HepG2 (cell line): ENCODE measurements around the gene PARN. TPM values are rescaled to one million over a fixed set of nuclear protein-coding genes. Genes with fewer than 3 reads are reported as not detected.

Source experiments
- ATAC-seq: fragments of 200-7000 bp; cut with Tn5 transposase; 3 replicates; pipeline ENCODE4 v1.9.1; 2020; ENCODE audit warnings: mild to moderate bottlenecking, moderate library complexity
- BruUV-seq: library from RNA; stranded (reverse); fragments of 400-500 nt; replicated peaks from 2 replicates; lab custom pipeline; 2021; lab: Mats Ljungman, UMichigan
- CTCF ChIA-PET: fragments of 300-600 bp; formaldehyde crosslinking; extraction: SDS; loops from one replicate; lab custom pipeline; 2021; ENCODE audit warnings: low total read pairs, inconsistent platforms, low intra/inter-chr PET ratio; lab: Yijun Ruan, JAX
- POLR2A ChIA-PET: fragments of 350-600 bp; sonication (Branson Sonifier 250); formaldehyde crosslinking; loops from one replicate; lab custom pipeline; 2020; ENCODE audit warnings: antibody characterized with exemption, inconsistent platforms; lab: Yijun Ruan, JAX
- DNase-seq: peaks from one replicate; pipeline ENCODE4 v3.0.0-alpha.2; 2015; ENCODE audit warnings: low spot score
- FAIRE-seq: peaks from 3 replicates; lab custom pipeline; 2011; peaks lifted over from hg19 to GRCh38; lab: Jason Lieb, UNC
- H2AFZ ChIP-seq: one replicate; pipeline ENCODE4 v1.6.1; 2011; ENCODE audit warnings: low read length, inconsistent platforms
- H3K27ac ChIP-seq: fragments of 300-600 bp; 3 replicates; pipeline ENCODE4 v1.8.0; 2011; ENCODE audit warnings: mixed run types, mild to moderate bottlenecking, mixed read lengths, low read length, inconsistent platforms; ENCODE audit not compliant: insufficient read depth; ENCODE audit errors: extremely low read length
- H3K27me3 ChIP-seq, 2 experiments: fragments of 200-600 bp in 1 of 2; 2 replicates in 1 of 2; 3 replicates in 1 of 2; pipeline versions ENCODE4 v1.6.0 to v1.8.0; 2011; ENCODE audit warnings: low read length in 2 of 2, mild to moderate bottlenecking in 2 of 2, moderate library complexity in 2 of 2, inconsistent platforms in 1 of 2; ENCODE audit not compliant: insufficient read depth in 2 of 2, control insufficient read depth in 1 of 2
- H3K36me3 ChIP-seq, 2 experiments: fragments of 200-600 bp in 1 of 2; replicated peaks in 1 of 2; 2 replicates in 1 of 2; 3 replicates in 1 of 2; pipeline versions ENCODE4 v1.5.1 to v1.8.0; 2011; ENCODE audit warnings: low read length in 2 of 2, inconsistent platforms in 1 of 2; ENCODE audit not compliant: insufficient read depth in 2 of 2, control insufficient read depth in 1 of 2
- H3K4me1 ChIP-seq: 2 replicates; pipeline ENCODE4 v1.5.1; 2012; ENCODE audit warnings: low read length, inconsistent platforms; ENCODE audit not compliant: insufficient read depth
- H3K4me2 ChIP-seq: 2 replicates; pipeline ENCODE4 v1.6.0; 2011; ENCODE audit warnings: low read depth, low read length, inconsistent platforms
- H3K4me3 ChIP-seq, 3 experiments: fragments of 200-600 bp in 1 of 3; sonication (generic), shearing (Covaris generic) in 1 of 3; replicated peaks in 1 of 3; 2 replicates each; pipeline ENCODE4 v1.5.1; 2011 to 2016; ENCODE audit warnings: low read length in 3 of 3, inconsistent platforms in 2 of 3, low read depth in 2 of 3, mild to moderate bottlenecking in 2 of 3, control low read depth in 1 of 3, mixed read lengths in 1 of 3; ENCODE audit not compliant: insufficient read depth in 1 of 3
- H3K79me2 ChIP-seq: one replicate; pipeline ENCODE4 v1.6.1; 2011; ENCODE audit warnings: low read length, inconsistent platforms; ENCODE audit not compliant: insufficient read depth
- H3K9ac ChIP-seq: 2 replicates; pipeline ENCODE4 v1.6.0; 2011; ENCODE audit warnings: mild to moderate bottlenecking, low read depth, low read length, inconsistent platforms; ENCODE audit not compliant: insufficient read depth
- H3K9me3 ChIP-seq: 2 replicates; pipeline ENCODE4 v1.5.1; 2012; ENCODE audit warnings: mild to moderate bottlenecking, low read length
- H4K20me1 ChIP-seq: 2 replicates; pipeline ENCODE4 v1.6.0; 2011; ENCODE audit warnings: inconsistent platforms, mild to moderate bottlenecking, low read length, moderate library complexity; ENCODE audit not compliant: insufficient read depth
- FOXA1 ChIP-seq, 2 experiments: fragments of 450-650 bp in 1 of 2; sonication (generic) in 1 of 2; formaldehyde crosslinking in 1 of 2; IDR thresholded peaks; 2 replicates each; pipeline versions ENCODE4 v1.4.0 to v1.6.1; 2016 to 2020; ENCODE audit warnings: missing genetic modification reagents in 1 of 2
- IKZF4 ChIP-seq: sonication (generic); formaldehyde crosslinking; IDR thresholded peaks from 2 replicates; pipeline ENCODE4 v1.5.1; 2020; ENCODE audit warnings: borderline replicate concordance, mild to moderate bottlenecking, low read depth, missing genetic modification reagents; ENCODE audit errors: not compliant biosample characterization
- IRF2 ChIP-seq: IDR thresholded peaks from 2 replicates; pipeline ENCODE4 v1.6.1; 2018; ENCODE audit warnings: missing genetic modification reagents, missing compliant biosample characterization
- ISL2 ChIP-seq: sonication (generic); formaldehyde crosslinking; IDR thresholded peaks from 2 replicates; pipeline ENCODE4 v1.5.0; 2020; ENCODE audit warnings: missing genetic modification reagents
- MBNL3 ChIP-seq: fragments of 250-450 bp; sonication (Bioruptor Pico); conservative IDR thresholded peaks from 2 replicates; pipeline ENCODE4 v1.8.0; 2022; ENCODE audit warnings: mild to moderate bottlenecking, inconsistent platforms
- MIXL1 ChIP-seq: IDR thresholded peaks from 2 replicates; pipeline ENCODE4 v1.6.1; 2016
- MTF1 ChIP-seq: sonication (generic); formaldehyde crosslinking; IDR thresholded peaks from 2 replicates; pipeline ENCODE4 v1.5.0; 2020; ENCODE audit warnings: missing genetic modification reagents
- MXI1 ChIP-seq: IDR thresholded peaks from 3 replicates; pipeline ENCODE4 v1.6.1; 2012; ENCODE audit warnings: low read depth, low read length, inconsistent platforms, borderline replicate concordance
- NCOA2 ChIP-seq: sonication (generic); formaldehyde crosslinking; IDR thresholded peaks from 2 replicates; pipeline ENCODE4 v1.8.0; 2022; ENCODE audit warnings: inconsistent platforms
- PAX8 ChIP-seq: sonication (generic); formaldehyde crosslinking; IDR thresholded peaks from 2 replicates; pipeline ENCODE4 v1.8.0; 2022; ENCODE audit warnings: mild to moderate bottlenecking, missing genetic modification reagents, borderline replicate concordance
- SMYD3 ChIP-seq: sonication (generic); formaldehyde crosslinking; IDR thresholded peaks from 2 replicates; pipeline ENCODE4 v1.8.1; 2023; ENCODE audit warnings: mild to moderate bottlenecking, missing genetic modification reagents
- SNAPC4 ChIP-seq: sonication (generic); formaldehyde crosslinking; IDR thresholded peaks from 2 replicates; pipeline ENCODE4 v1.4.0; 2020; ENCODE audit warnings: mild to moderate bottlenecking, missing genetic modification reagents
- SOX6 ChIP-seq, 2 experiments: fragments of 450-650 bp in 1 of 2; sonication (generic) in 1 of 2; formaldehyde crosslinking in 1 of 2; IDR thresholded peaks; 2 replicates each; pipeline versions ENCODE4 v1.4.0 to v1.6.1; 2017 to 2020; ENCODE audit warnings: antibody characterized with exemption in 1 of 2, mild to moderate bottlenecking in 1 of 2, missing genetic modification reagents in 1 of 2
- YEATS4 ChIP-seq: sonication (generic); formaldehyde crosslinking; IDR thresholded peaks from 2 replicates; pipeline ENCODE4 v1.4.0; 2020; ENCODE audit warnings: missing genetic modification reagents, borderline replicate concordance
- ZGPAT ChIP-seq: IDR thresholded peaks from 2 replicates; pipeline ENCODE4 v1.6.1; 2016; ENCODE audit warnings: mild to moderate bottlenecking
- ZNF335 ChIP-seq: sonication (generic); formaldehyde crosslinking; IDR thresholded peaks from 2 replicates; pipeline ENCODE4 v1.4.0; 2020; ENCODE audit warnings: missing genetic modification reagents
- ZNF501 ChIP-seq: sonication (generic); formaldehyde crosslinking; IDR thresholded peaks from 2 replicates; pipeline ENCODE4 v1.5.1; 2020; ENCODE audit warnings: mild to moderate bottlenecking, moderate library complexity, missing genetic modification reagents
- ZNF660 ChIP-seq: sonication (generic); formaldehyde crosslinking; IDR thresholded peaks from 2 replicates; pipeline ENCODE4 v1.5.1; 2020; ENCODE audit warnings: mild to moderate bottlenecking, low read depth, missing genetic modification reagents, borderline replicate concordance
- WGBS: methylation state at CpG from one replicate; pipeline ENCODE4 v1.1.6; 2017; ENCODE audit warnings: low lambda C conversion rate; 5-methylcytosine and 5-hydroxymethylcytosine counted together
- in situ Hi-C: cut with HindIII; loops from 2 replicates; pipeline ENCODE4 v1.10.0; 2017; ENCODE audit warnings: low pct_unique_long_range_greater_than_20kb; ENCODE audit not compliant: extremely low pct_ligation_motif_present
- intact Hi-C: fragments of 100-400 bp; cut with micrococcal nuclease; formaldehyde crosslinking; loops from one replicate; pipeline ENCODE4 v1.10.0; 2022; ENCODE audit not compliant: unreplicated experiment
- polyA plus RNA-seq, 8 experiments: library from polyadenylated mRNA; depleted of rRNA in 3 of 8; stranded (reverse) in 7 of 8; unstranded in 1 of 8; fragments of >200 nt; fragmentation: Illumina TruSeq in 4 of 8; extraction: Trizol in 4 of 8; gene quantifications; 2 replicates each; pipeline versions ENCODE4 v1.2.1 to v1.2.3, GENCODE V29; 2011 to 2016; ENCODE audit warnings: low read depth in 4 of 8, missing spikeins in 1 of 8, mixed read lengths in 1 of 8; ENCODE audit not compliant: insufficient read depth in 1 of 8
- total RNA-seq, 5 experiments: library from RNA; depleted of rRNA; stranded (reverse); fragments of >200 nt; fragmentation: Illumina TruSeq; extraction: Trizol; gene quantifications; 2 replicates each; pipeline ENCODE4 v1.2.3, GENCODE V29; 2016; ENCODE audit warnings: low read depth in 1 of 5

The PARN gene
- total and polyA plus RNA-seq, 2 of the 13 experiments (the other 11 are each of a cell fraction or from before 2014, with no cell fraction given): 13.3 to 47.6 TPM

- in situ Hi-C loops: no loop called here
- no peak overlapping the region for H2AFZ ChIP-seq
- peaks cover 5 to 15% of the 10 kb centered on the region in 2 experiments; a peak in 4 of 5 replicates for H3K36me3 ChIP-seq
- TSS peak; percentile 94 for BruUV-seq
- FAIRE-seq: peak; percentile 91
- H3K27me3 ChIP-seq: no peaks in the 10 kb centered on the region
- H4K20me1 ChIP-seq: no peaks in the 10 kb centered on the region
- CTCF ChIA-PET: no interaction called here
- peak overlapping the region; percentile 44 to 62 (median 49) for H3K4me3 ChIP-seq
- intact Hi-C loops: loop anchor here (1.0 to 10.0 kb wide), 5 partner anchors 11 to 184 kb away; no protein-coding TSS in a partner anchor
- H3K27ac ChIP-seq: peak overlapping the region; percentile 78
- H3K4me1 ChIP-seq: peaks cover 71% of the 10 kb centered on the region
- H3K9me3 ChIP-seq: no peaks in the 10 kb centered on the region
- H3K79me2 ChIP-seq: no peaks in the 10 kb centered on the region
- peak overlapping the region; percentile 87 for H3K4me2 ChIP-seq
- peak overlapping the region; percentile 63 for H3K9ac ChIP-seq
- POLR2A ChIA-PET: interaction anchor here (0.8 to 3.6 kb wide), 16 partner anchors 9 to 231 kb away, joined by 3 to 36 read pairs (median 4); no protein-coding TSS in a partner anchor
- ATAC-seq: peak; percentile 95
- peak; percentile 98 for DNase-seq
- WGBS: 8% methylated on average over 17 of the region's 20 CpGs
- no peak for TF ChIP-seq MBNL3
- TF ChIP-seq ZNF501: peak; percentile 95
- TF ChIP-seq ISL2 (CRISPR knock-in tag): peak; percentile 90
- peak; percentile 83 for TF ChIP-seq MIXL1 (CRISPR knock-in tag)
- no peak for TF ChIP-seq FOXA1 (IDR thresholded peaks at IDR 0.05)
- TF ChIP-seq FOXA1 (CRISPR knock-in tag; IDR thresholded peaks at IDR 0.05): peak; percentile 17; the same call in 1 of the 2 replicates
- peak; percentile 70 for TF ChIP-seq NCOA2 (CRISPR knock-in tag)
- TF ChIP-seq SOX6 (IDR thresholded peaks at IDR 0.05): no peak
- peak; percentile 83 for TF ChIP-seq SOX6 (CRISPR knock-in tag; IDR thresholded peaks at IDR 0.05)
- no peak for TF ChIP-seq PAX8 (CRISPR knock-in tag)
- peak; percentile 26; the same call in 1 of the 2 replicates for TF ChIP-seq ZNF335 (CRISPR knock-in tag)
- TF ChIP-seq SNAPC4 (CRISPR knock-in tag): peak; percentile 81; the same call in 1 of the 2 replicates
- TF ChIP-seq YEATS4 (CRISPR knock-in tag): peak; percentile 89
- TF ChIP-seq ZGPAT (CRISPR knock-in tag): peak; percentile 88
- TF ChIP-seq MTF1 (CRISPR knock-in tag): no peak
- TF ChIP-seq IRF2 (CRISPR knock-in tag): peak; percentile 88; the same call in 1 of the 2 replicates
- TF ChIP-seq ZNF660 (CRISPR knock-in tag): no peak
- 0 out of 2 replicates have a peak, but pooled peaks have one; percentile 64 for TF ChIP-seq SMYD3 (CRISPR knock-in tag)
- TF ChIP-seq IKZF4 (CRISPR knock-in tag): peak; percentile 9
- peak; percentile 98; the same call in 2 of the 3 replicates for TF ChIP-seq MXI1
Measured at GRCh38 chr16:14486520-14487303, 143.3 kb downstream of the PARN start.
